GM12872 (cell line): ENCODE results near the gene SLC2A5.

Experiments used
- TF ChIP-seq, protein P1 (sequence below): IDR thresholded peaks from 3 replicates; pipeline ENCODE4 v1.5.1; 2011; ENCODE audit warnings: low read depth, mild to moderate bottlenecking, low read length, moderate library complexity; ENCODE audit not compliant: insufficient read depth

SLC2A5 gene, protein sequence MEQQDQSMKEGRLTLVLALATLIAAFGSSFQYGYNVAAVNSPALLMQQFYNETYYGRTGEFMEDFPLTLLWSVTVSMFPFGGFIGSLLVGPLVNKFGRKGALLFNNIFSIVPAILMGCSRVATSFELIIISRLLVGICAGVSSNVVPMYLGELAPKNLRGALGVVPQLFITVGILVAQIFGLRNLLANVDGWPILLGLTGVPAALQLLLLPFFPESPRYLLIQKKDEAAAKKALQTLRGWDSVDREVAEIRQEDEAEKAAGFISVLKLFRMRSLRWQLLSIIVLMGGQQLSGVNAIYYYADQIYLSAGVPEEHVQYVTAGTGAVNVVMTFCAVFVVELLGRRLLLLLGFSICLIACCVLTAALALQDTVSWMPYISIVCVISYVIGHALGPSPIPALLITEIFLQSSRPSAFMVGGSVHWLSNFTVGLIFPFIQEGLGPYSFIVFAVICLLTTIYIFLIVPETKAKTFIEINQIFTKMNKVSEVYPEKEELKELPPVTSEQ

DNA sequence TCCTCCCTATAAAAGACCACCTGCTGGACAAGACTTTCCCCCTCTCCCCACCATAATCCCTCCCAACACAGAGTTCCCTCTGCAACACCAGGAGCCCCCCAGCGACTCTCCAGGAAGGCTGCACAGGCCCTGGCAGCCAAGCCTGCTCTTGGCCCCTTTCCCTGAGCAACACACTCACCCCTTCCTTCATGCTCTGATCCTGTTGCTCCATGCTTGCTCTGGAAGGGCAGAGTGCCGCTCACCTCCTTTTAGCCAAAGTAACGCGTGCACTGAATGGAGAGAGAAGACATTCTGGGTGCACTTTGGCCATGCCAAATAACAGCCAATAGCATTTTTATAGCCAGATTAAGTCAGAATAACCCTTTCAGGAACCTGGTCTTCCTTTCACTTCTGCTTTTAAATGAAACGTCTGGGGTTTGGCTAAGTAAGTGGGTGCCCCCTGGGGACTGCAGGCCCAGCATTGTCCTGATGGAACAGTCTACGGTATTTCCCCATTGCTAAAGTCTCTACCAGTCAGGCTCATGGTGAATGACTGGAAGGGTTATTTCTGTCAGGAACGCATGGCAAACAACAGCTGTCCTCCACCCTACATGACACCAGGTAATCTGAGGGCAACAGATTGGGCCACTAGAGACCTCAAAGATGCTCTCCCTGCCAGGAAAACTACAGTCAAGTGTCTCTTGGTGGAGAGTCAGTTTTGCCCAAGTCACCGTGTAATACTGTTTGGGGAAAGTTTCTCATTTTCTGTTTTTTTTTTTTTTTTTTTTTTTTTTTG is at the start of gene SLC2A5:
TSS of gene SLC2A5 (minus strand) at position 310 of the 775 bp plus-strand sequence. CDS start at position 211, 99 bp downstream.
- TF ChIP-seq, protein P1, sequence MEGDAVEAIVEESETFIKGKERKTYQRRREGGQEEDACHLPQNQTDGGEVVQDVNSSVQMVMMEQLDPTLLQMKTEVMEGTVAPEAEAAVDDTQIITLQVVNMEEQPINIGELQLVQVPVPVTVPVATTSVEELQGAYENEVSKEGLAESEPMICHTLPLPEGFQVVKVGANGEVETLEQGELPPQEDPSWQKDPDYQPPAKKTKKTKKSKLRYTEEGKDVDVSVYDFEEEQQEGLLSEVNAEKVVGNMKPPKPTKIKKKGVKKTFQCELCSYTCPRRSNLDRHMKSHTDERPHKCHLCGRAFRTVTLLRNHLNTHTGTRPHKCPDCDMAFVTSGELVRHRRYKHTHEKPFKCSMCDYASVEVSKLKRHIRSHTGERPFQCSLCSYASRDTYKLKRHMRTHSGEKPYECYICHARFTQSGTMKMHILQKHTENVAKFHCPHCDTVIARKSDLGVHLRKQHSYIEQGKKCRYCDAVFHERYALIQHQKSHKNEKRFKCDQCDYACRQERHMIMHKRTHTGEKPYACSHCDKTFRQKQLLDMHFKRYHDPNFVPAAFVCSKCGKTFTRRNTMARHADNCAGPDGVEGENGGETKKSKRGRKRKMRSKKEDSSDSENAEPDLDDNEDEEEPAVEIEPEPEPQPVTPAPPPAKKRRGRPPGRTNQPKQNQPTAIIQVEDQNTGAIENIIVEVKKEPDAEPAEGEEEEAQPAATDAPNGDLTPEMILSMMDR = no peak

DNA sequence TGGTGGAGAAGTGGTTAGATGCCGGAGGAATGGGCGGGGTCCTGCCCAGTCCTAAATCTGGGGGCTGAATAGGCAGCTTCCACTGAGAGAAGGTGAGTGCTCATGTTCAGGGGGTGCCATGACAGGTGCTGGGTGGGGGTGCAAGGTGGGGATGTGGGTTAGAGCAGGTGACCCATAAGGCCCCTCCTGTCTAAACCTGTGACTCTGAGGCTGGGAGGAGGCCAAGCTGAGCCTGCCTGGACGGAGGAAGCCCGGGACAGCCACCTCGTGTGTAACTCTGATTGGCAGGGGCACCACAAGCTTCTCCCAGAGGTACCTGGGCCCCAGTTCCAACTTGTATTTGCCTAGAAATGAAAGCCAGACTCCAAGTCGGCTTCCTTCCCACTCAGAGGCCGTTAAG is 48.8 kb upstream of the SLC2A5 start:
- TF ChIP-seq, protein P1 = no peak

DNA sequence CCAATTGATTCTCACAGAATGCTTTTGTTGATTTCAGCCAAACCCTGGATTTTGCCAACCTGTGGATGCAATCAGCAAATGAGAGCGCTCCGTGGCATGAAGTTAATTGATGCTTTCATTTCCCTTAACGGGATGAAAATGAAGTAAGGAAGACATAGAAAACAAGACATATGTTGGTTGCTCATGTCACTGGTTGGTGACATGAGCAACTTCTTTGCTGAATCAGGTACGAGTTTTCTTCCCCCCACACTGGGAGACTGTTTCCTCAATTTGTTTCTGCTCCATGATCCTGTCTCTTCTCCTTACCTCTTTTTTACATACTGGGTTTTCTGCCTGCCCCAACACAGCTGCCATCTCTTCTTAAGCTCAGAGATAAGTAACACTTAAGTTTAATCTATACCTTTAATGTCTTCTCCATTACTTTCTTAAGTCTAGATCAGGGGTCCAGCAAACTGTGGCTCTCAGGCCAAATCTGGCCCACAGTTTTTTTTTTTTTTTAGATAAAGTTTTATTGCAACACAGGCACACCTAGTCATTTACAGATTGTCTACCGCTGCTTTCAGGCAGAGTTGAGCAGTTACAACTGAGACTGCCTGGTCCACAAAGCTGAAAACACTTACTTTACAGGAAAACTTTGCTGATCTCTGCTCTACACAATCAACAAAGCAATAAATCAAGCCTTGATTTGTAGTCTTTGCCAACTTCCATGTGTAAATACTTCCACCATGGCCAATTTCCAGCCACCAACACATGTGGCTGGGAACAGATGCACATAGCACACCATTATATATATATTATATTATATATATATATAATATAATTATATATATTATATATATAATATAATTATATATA is 46.1 kb upstream of the SLC2A5 start:
- TF ChIP-seq, protein P1 = no peak

DNA sequence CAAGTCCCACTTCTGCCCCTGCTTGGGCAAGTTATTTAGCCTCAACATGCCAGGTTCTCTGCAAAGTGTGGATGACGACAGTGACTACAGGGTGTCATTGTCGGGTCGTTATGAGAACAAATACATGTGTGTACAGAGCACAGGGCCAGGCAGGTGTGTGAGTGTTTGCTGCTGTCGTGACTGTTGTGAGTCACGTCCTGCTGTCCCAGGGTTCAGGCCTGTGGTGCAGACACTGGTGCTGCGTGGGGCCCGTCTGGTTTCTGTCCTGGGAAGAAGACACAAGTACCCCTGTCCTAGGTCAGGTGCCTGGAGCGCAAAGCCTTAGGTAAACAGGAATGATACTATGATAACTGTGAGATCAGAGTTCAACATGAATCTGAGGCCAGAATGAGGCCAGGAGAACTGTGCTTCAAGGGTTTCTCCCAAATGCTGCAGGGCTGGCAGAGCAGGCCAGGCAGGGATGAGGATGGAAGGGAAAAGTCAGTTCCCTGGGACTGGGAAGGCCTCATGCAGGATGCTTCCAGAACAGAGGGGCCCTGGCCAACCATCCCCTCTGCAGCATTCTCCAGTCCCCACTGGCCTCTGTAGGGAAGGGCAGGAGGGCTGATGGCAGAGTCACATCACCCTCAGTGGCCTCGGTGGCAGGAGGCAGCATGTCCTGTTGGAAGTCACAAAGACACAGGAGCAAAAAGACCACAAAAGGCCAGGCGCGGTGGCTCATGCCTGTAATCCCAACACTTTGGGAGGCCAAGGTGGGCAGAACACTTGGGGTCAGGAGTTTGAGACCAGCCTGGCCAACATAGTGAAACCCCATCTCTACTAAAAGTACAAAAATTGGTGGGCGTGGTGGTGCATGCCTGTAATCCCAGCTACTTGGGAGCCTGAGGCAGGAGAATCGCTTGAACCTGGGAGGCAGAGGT is 43.8 kb upstream of the SLC2A5 start:
- TF ChIP-seq, protein P1 = no peak

DNA sequence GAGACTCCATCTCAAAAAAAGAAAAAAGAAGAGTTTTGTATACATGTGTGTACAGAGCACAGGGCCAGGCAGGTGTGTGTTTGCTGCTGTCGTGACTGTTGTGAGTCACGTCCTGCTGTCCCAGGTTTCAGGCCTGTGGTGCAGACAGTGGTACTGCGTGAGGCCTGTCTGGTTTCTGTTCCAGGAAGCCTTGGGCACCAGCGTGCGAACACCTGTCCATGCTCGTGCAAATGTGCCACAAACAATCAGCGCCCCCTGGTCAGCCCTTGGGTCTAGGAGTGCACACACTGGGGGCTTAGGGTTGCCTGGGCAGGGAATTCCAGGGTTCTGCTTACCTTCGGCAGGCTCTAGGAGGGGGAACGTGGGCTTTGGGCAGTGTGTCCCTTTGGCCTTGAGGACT is 42.5 kb upstream of the SLC2A5 start:
- TF ChIP-seq, protein P1 = no peak

DNA sequence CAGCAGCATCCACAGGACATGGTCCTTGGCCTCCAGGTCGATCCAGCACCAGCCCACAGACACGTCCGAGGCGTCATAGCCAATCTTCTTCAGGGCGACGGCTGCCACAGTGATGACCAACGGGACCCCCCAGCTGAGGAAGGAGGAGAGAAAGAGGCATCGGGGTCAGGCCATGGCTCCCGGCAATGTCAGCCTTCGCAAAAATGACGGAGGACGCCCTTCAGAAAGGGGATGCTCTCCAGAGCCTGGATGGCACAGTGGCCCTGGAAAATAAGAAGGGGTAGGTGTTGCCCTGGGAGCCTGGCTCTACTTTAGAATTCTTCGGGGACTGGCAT is 41.9 kb upstream of the SLC2A5 start:
- TF ChIP-seq, protein P1 = no peak
